ENCODE data around the gene CRISP1.
"Not testable (repeated sequence)": the region's sequence is repeated elsewhere in the genome, so short reads cannot be mapped to it uniquely, and the experiment has no call there.

CRISP1 gene

GRCh38 chr6:49841424-49841823 lies 24.9 kb downstream of the CRISP1 start:
- DNase-seq (ENCODE audit: low read depth in 3 of 3, low spot score in 1 of 3), result no peak

GRCh38 chr6:49839957-49840356 lies 26.4 kb downstream of the CRISP1 start:
- no peak for DNase-seq (ENCODE audit: low read depth in 3 of 3, low spot score in 1 of 3)

GRCh38 chr6:49839162-49839561 lies 27.2 kb downstream of the CRISP1 start:
- no peak for DNase-seq (ENCODE audit: low read depth in 3 of 3, low spot score in 1 of 3)

- no peak for DNase-seq (ENCODE audit: low read depth in 3 of 3, low spot score in 1 of 3)
Observed at GRCh38 chr6:49835140-49835539, 31.2 kb downstream of the CRISP1 start.

- DNase-seq (ENCODE audit: low read depth in 3 of 3, low spot score in 1 of 3), result no peak
Observed at GRCh38 chr6:49833386-49833785, 32.9 kb downstream of the CRISP1 start.

- DNase-seq (ENCODE audit: low read depth in 3 of 3, low spot score in 1 of 3), result no peak
Observed at GRCh38 chr6:49826743-49827406, 39.5 kb downstream of the CRISP1 start.

- DNase-seq (ENCODE audit: low read depth in 3 of 3, low spot score in 1 of 3), result no peak
Observed at GRCh38 chr6:49815166-49815565, 51.2 kb downstream of the CRISP1 start.

- DNase-seq (ENCODE audit: low read depth in 3 of 3, low spot score in 1 of 3), result no peak
Observed at GRCh38 chr6:49813248-49813647, 53.1 kb downstream of the CRISP1 start.

GRCh38 chr6:49806145-49806544 lies 60.2 kb downstream of the CRISP1 start:
- DNase-seq (ENCODE audit: low read depth in 3 of 3, low spot score in 1 of 3), result no peak

- DNase-seq (ENCODE audit: low read depth in 3 of 3, low spot score in 1 of 3), result no peak
Observed at GRCh38 chr6:49805246-49805645, 61.1 kb downstream of the CRISP1 start.

- no peak for DNase-seq (ENCODE audit: low read depth in 3 of 3, low spot score in 1 of 3)
Observed at GRCh38 chr6:49801525-49801924, 64.8 kb downstream of the CRISP1 start.

GRCh38 chr6:49799090-49799489 lies 67.2 kb downstream of the CRISP1 start:
- DNase-seq (ENCODE audit: low read depth in 3 of 3, low spot score in 1 of 3), result no peak

- DNase-seq (ENCODE audit: low read depth in 3 of 3, low spot score in 1 of 3), result not testable (repeated sequence)
Observed at GRCh38 chr6:49796842-49797455, 69.4 kb downstream of the CRISP1 start.

GRCh38 chr6:49790341-49790740 lies 76.0 kb downstream of the CRISP1 start:
- DNase-seq (ENCODE audit: low read depth in 3 of 3, low spot score in 1 of 3), result no peak

- no peak for DNase-seq (ENCODE audit: low read depth in 3 of 3, low spot score in 1 of 3)
Observed at GRCh38 chr6:49787176-49787575, 79.2 kb downstream of the CRISP1 start, which contains the start of gene PGK2. TSS of gene PGK2 (minus strand) at chr6:49787285. CDS start at chr6:49787187, 98 bp downstream.

- no peak for DNase-seq (ENCODE audit: low read depth in 3 of 3, low spot score in 1 of 3)
Observed at GRCh38 chr6:49784272-49784671, 82.1 kb downstream of the CRISP1 start.
